ENCODE data around the gene NFKBIE. TPM values are rescaled to one million over a fixed set of nuclear protein-coding genes. Genes with fewer than 3 reads are reported as not detected.

NFKBIE gene
- total RNA-seq, 1 experiment from 2014 or later = 32.7 TPM

- no peaks in the 10 kb centered on the region for H3K27me3 Mint-ChIP-seq (ENCODE audit: unreplicated experiment)
- intact Hi-C loops (cut with micrococcal nuclease; ENCODE audit: unreplicated experiment) = loop anchor here (1.0 kb wide), 1 partner anchor 15 kb away; no protein-coding TSS in a partner anchor
- H3K9me3 Mint-ChIP-seq (ENCODE audit: low read depth, unreplicated experiment) = no peaks in the 10 kb centered on the region
- DNase-seq = no peak
- TF ChIP-seq CTCF (IDR thresholded peaks at IDR 0.05; ENCODE audit: unreplicated experiment) = no peak
- H3K36me3 Mint-ChIP-seq (ENCODE audit: insufficient read depth, unreplicated experiment) = peaks cover 38% of the 10 kb centered on the region
- H3K27ac Mint-ChIP-seq (ENCODE audit: unreplicated experiment) = peak overlapping the region; percentile 11
- CTCF ChIA-PET = interaction anchor here (0.5 to 1.3 kb wide), 12 partner anchors 18 to 689 kb away, joined by 3 to 7 read pairs (median 4); partner anchors contain the start of gene HSP90AB1
- BruUV-seq (replicated peaks) = no TSS peak
- H3K4me3 Mint-ChIP-seq (ENCODE audit: low read depth, unreplicated experiment) = peak overlapping the region; percentile 5
- H3K4me1 Mint-ChIP-seq (ENCODE audit: low read depth, unreplicated experiment) = peaks cover 71% of the 10 kb centered on the region
Observed at GRCh38 chr6:44221961-44222335, 43.4 kb downstream of the NFKBIE start.

- BruUV-seq (replicated peaks) = no TSS peak
- no peaks in the 10 kb centered on the region for H3K9me3 Mint-ChIP-seq (ENCODE audit: low read depth, unreplicated experiment)
- peak; percentile 93 for TF ChIP-seq CTCF (IDR thresholded peaks at IDR 0.05; ENCODE audit: unreplicated experiment)
- DNase-seq = peak; percentile 98
- H3K4me3 Mint-ChIP-seq (ENCODE audit: low read depth, unreplicated experiment) = peak overlapping the region; percentile 5
- H3K36me3 Mint-ChIP-seq (ENCODE audit: insufficient read depth, unreplicated experiment) = peaks cover 38% of the 10 kb centered on the region
- CTCF ChIA-PET = interaction anchor here (0.5 to 1.3 kb wide), 12 partner anchors 18 to 688 kb away, joined by 3 to 7 read pairs (median 4); partner anchors contain the start of gene HSP90AB1
- H3K27me3 Mint-ChIP-seq (ENCODE audit: unreplicated experiment) = no peaks in the 10 kb centered on the region
- intact Hi-C loops (cut with micrococcal nuclease; ENCODE audit: unreplicated experiment) = loop anchor here (1.0 kb wide), 1 partner anchor 16 kb away; no protein-coding TSS in a partner anchor
- peak overlapping the region; percentile 11 for H3K27ac Mint-ChIP-seq (ENCODE audit: unreplicated experiment)
- peaks cover 71% of the 10 kb centered on the region for H3K4me1 Mint-ChIP-seq (ENCODE audit: low read depth, unreplicated experiment)
Observed at GRCh38 chr6:44221291-44221960, 43.9 kb downstream of the NFKBIE start.

GRCh38 chr6:44220913-44221290 lies 44.4 kb downstream of the NFKBIE start:
- intact Hi-C loops (cut with micrococcal nuclease; ENCODE audit: unreplicated experiment) = loop anchor here (1.0 kb wide), 1 partner anchor 16 kb away; no protein-coding TSS in a partner anchor
- H3K36me3 Mint-ChIP-seq (ENCODE audit: insufficient read depth, unreplicated experiment) = peaks cover 38% of the 10 kb centered on the region
- H3K4me3 Mint-ChIP-seq (ENCODE audit: low read depth, unreplicated experiment) = peak overlapping the region; percentile 5
- no peaks in the 10 kb centered on the region for H3K9me3 Mint-ChIP-seq (ENCODE audit: low read depth, unreplicated experiment)
- peak overlapping the region; percentile 5 for H3K27ac Mint-ChIP-seq (ENCODE audit: unreplicated experiment)
- CTCF ChIA-PET = interaction anchor here (0.6 to 1.2 kb wide), 3 partner anchors 26 to 33 kb away, joined by 3 to 6 read pairs (median 4); partner anchors contain the start of gene HSP90AB1
- BruUV-seq (replicated peaks) = no TSS peak
- no peak for DNase-seq
- TF ChIP-seq CTCF (IDR thresholded peaks at IDR 0.05; ENCODE audit: unreplicated experiment) = no peak
- H3K4me1 Mint-ChIP-seq (ENCODE audit: low read depth, unreplicated experiment) = peaks cover 66% of the 10 kb centered on the region
- H3K27me3 Mint-ChIP-seq (ENCODE audit: unreplicated experiment) = no peaks in the 10 kb centered on the region

- no peaks in the 10 kb centered on the region for H3K27me3 Mint-ChIP-seq (ENCODE audit: unreplicated experiment)
- peak overlapping the region; percentile 68 for H3K27ac Mint-ChIP-seq (ENCODE audit: unreplicated experiment)
- peaks cover 38% of the 10 kb centered on the region for H3K36me3 Mint-ChIP-seq (ENCODE audit: insufficient read depth, unreplicated experiment)
- no TSS peak for BruUV-seq (replicated peaks)
- CTCF ChIA-PET = interaction anchor here (0.6 to 1.6 kb wide), 8 partner anchors 19 to 1329 kb away, joined by 3 to 11 read pairs (median 4); partner anchors contain the start of genes HSP90AB1 and SLC35B2
- peaks cover 63% of the 10 kb centered on the region for H3K4me1 Mint-ChIP-seq (ENCODE audit: low read depth, unreplicated experiment)
- no peak for DNase-seq
- intact Hi-C loops (cut with micrococcal nuclease; ENCODE audit: unreplicated experiment) = loop anchor here (5.0 kb wide), 1 partner anchor 48 kb away; no protein-coding TSS in a partner anchor
- TF ChIP-seq CTCF (IDR thresholded peaks at IDR 0.05; ENCODE audit: unreplicated experiment) = no peak
- H3K4me3 Mint-ChIP-seq (ENCODE audit: low read depth, unreplicated experiment) = peak overlapping the region; percentile 94
- no peaks in the 10 kb centered on the region for H3K9me3 Mint-ChIP-seq (ENCODE audit: low read depth, unreplicated experiment)
Observed at GRCh38 chr6:44219815-44220784, 45.3 kb downstream of the NFKBIE start.
